Measurements from ENCODE around the gene ZSCAN4. TPM values are rescaled to one million over a fixed set of nuclear protein-coding genes. Genes with fewer than 3 reads are reported as not detected.

Gene ZSCAN4
- total and polyA plus RNA-seq, 8 donors: 0.05 to 1.5 (median 0.76) TPM; not detected in 5

- Histone ChIP-seq H3K4me3 (no peak overlapping the region), H3K9me3 (peaks cover 54 to 100% (median 91%) of the 10 kb centered on the region in 4 donors), H3K36me3 (peaks cover 22 to 86% (median 54%) of the 10 kb centered on the region in 4 donors), H3K27me3 (no peaks in the 10 kb centered on the region), H3K4me1 (no peaks in the 10 kb centered on the region), H3K27ac (no peak overlapping the region)
- 78 to 93% (median 88%) methylated on average over 2 to 4 of the region's 4 CpGs for WGBS, 5 donors
- DNase-seq: no peak
- intact Hi-C loops (cut with DNase I; ENCODE audit: low total_unique reads): no loop called here
- no peak for TF ChIP-seq POLR2A (IDR thresholded peaks at IDR 0.05)
- no peak for TF ChIP-seq EP300 (IDR thresholded peaks at IDR 0.05)
- TF ChIP-seq, protein P1, sequence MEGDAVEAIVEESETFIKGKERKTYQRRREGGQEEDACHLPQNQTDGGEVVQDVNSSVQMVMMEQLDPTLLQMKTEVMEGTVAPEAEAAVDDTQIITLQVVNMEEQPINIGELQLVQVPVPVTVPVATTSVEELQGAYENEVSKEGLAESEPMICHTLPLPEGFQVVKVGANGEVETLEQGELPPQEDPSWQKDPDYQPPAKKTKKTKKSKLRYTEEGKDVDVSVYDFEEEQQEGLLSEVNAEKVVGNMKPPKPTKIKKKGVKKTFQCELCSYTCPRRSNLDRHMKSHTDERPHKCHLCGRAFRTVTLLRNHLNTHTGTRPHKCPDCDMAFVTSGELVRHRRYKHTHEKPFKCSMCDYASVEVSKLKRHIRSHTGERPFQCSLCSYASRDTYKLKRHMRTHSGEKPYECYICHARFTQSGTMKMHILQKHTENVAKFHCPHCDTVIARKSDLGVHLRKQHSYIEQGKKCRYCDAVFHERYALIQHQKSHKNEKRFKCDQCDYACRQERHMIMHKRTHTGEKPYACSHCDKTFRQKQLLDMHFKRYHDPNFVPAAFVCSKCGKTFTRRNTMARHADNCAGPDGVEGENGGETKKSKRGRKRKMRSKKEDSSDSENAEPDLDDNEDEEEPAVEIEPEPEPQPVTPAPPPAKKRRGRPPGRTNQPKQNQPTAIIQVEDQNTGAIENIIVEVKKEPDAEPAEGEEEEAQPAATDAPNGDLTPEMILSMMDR (IDR thresholded peaks at IDR 0.05): no peak
- TF ChIP-seq POLR2AphosphoS5 (IDR thresholded peaks at IDR 0.05): no peak
Observed at GRCh38 chr19:57719901-57720519, 51.3 kb downstream of the ZSCAN4 start.

GRCh38 chr19:57720878-57721277, 52.1 kb downstream of the ZSCAN4 start:
- WGBS, 5 donors: 97 to 98% (median 97%) methylated on average over 10 of the region's 10 CpGs

More at GRCh38 chr19:57720878-57721277, 52.1 kb downstream of the ZSCAN4 start:
- DNase-seq: no peak
- Histone ChIP-seq H3K36me3 (peaks cover 22 to 80% (median 52%) of the 10 kb centered on the region in 4 donors), H3K27ac (no peak overlapping the region), H3K4me1 (no peaks in the 10 kb centered on the region), H3K9me3 (peaks cover 54 to 100% (median 92%) of the 10 kb centered on the region in 4 donors), H3K27me3 (no peaks in the 10 kb centered on the region), H3K4me3 (no peak overlapping the region)
- intact Hi-C loops (cut with DNase I; ENCODE audit: low total_unique reads): no loop called here
- TF ChIP-seq EP300 (IDR thresholded peaks at IDR 0.05) (no peak), POLR2A (IDR thresholded peaks at IDR 0.05) (no peak), POLR2AphosphoS5 (IDR thresholded peaks at IDR 0.05) (no peak)
- TF ChIP-seq, protein P1 (IDR thresholded peaks at IDR 0.05): no peak

Other genes starting within 250 kb of the ZSCAN4 start
- gene ZNF749, start 233.6 kb upstream of the ZSCAN4 start, total RNA-seq: 10 to 100 TPM in 3 of 5 donors, 1 to 10 TPM in 2; 5.3 to 28.1 (median 11.7) TPM
- gene ZNF749, start 233.6 kb upstream of the ZSCAN4 start, polyA plus RNA-seq: 1 to 10 TPM; 4.6 to 7.9 (median 6.7) TPM
- 1 to 10 TPM in 2 of 5 donors, not detected in 3; 1.5 to 9.0 TPM for gene VN1R1, start 211.8 kb upstream of the ZSCAN4 start, total RNA-seq
- under 1 TPM in 1 of 3 donors, not detected in 2; 0.33 TPM for gene VN1R1, start 211.8 kb upstream of the ZSCAN4 start, polyA plus RNA-seq
- gene ZNF772, start 191.4 kb upstream of the ZSCAN4 start, total RNA-seq: 10 to 100 TPM in 1 of 5 donors, 1 to 10 TPM in 4; 1.4 to 25.9 (median 3.2) TPM
- gene ZNF772, start 191.4 kb upstream of the ZSCAN4 start, polyA plus RNA-seq: 1 to 10 TPM in 1 of 3 donors, under 1 TPM in 2; 0.37 to 1.1 (median 0.92) TPM
- 10 to 100 TPM in 3 of 5 donors, 1 to 10 TPM in 1, not detected in 1; 1.3 to 23.9 (median 13.0) TPM for gene ZNF419, start 181.2 kb upstream of the ZSCAN4 start, total RNA-seq
- gene ZNF419, start 181.2 kb upstream of the ZSCAN4 start, polyA plus RNA-seq: 1 to 10 TPM; 1.4 to 4.6 (median 2.0) TPM
- gene ZNF773, start 169.0 kb upstream of the ZSCAN4 start, total RNA-seq: 1 to 10 TPM in 4 of 5 donors, under 1 TPM in 1; 0.45 to 9.9 (median 1.4) TPM
- gene ZNF773, start 169.0 kb upstream of the ZSCAN4 start, polyA plus RNA-seq: 1 to 10 TPM; 1.3 to 4.6 (median 2.4) TPM
- gene ZNF549, start 141.6 kb upstream of the ZSCAN4 start, total RNA-seq: 10 to 100 TPM in 1 of 5 donors, 1 to 10 TPM in 4; 2.3 to 15.2 (median 6.7) TPM
- 1 to 10 TPM; 1.2 to 2.3 (median 2.0) TPM for gene ZNF549, start 141.6 kb upstream of the ZSCAN4 start, polyA plus RNA-seq
- 10 to 100 TPM in 3 of 5 donors, 1 to 10 TPM in 2; 2.8 to 35.0 (median 12.5) TPM for gene ZNF550, start 109.1 kb upstream of the ZSCAN4 start, total RNA-seq
- 1 to 10 TPM; 1.1 to 3.0 (median 1.7) TPM for gene ZNF550, start 109.1 kb upstream of the ZSCAN4 start, polyA plus RNA-seq
- gene ZNF416, start 90.0 kb upstream of the ZSCAN4 start, total RNA-seq: 10 to 100 TPM in 1 of 5 donors, 1 to 10 TPM in 2, under 1 TPM in 1, not detected in 1; 0.87 to 25.0 (median 3.8) TPM
- gene ZNF416, start 90.0 kb upstream of the ZSCAN4 start, polyA plus RNA-seq: 1 to 10 TPM in 2 of 3 donors, under 1 TPM in 1; 1.00 to 2.7 (median 2.3) TPM
- 10 to 100 TPM in 1 of 5 donors, under 1 TPM in 2, not detected in 2; 0.29 to 14.7 (median 0.89) TPM for gene ZIK1, start 84.8 kb upstream of the ZSCAN4 start, total RNA-seq
- gene ZIK1, start 84.8 kb upstream of the ZSCAN4 start, polyA plus RNA-seq: 1 to 10 TPM in 1 of 3 donors, under 1 TPM in 2; 0.62 to 1.3 (median 0.92) TPM
- gene ZNF530, start 69.0 kb upstream of the ZSCAN4 start, total RNA-seq: 1 to 10 TPM in 3 of 5 donors, not detected in 2; 1.0 to 6.4 (median 2.3) TPM
- gene ZNF530, start 69.0 kb upstream of the ZSCAN4 start, polyA plus RNA-seq: 1 to 10 TPM in 2 of 3 donors, under 1 TPM in 1; 0.81 to 3.8 (median 2.2) TPM
- 10 to 100 TPM in 4 of 5 donors, 1 to 10 TPM in 1; 6.2 to 21.7 (median 11.6) TPM for gene ZNF134, start 54.7 kb upstream of the ZSCAN4 start, total RNA-seq
- gene ZNF134, start 54.7 kb upstream of the ZSCAN4 start, polyA plus RNA-seq: 1 to 10 TPM; 3.8 to 5.0 (median 4.2) TPM
- 10 to 100 TPM in 3 of 5 donors, 1 to 10 TPM in 2; 5.4 to 37.1 (median 14.6) TPM for gene ZNF211, start 35.8 kb upstream of the ZSCAN4 start, total RNA-seq
- 1 to 10 TPM; 4.4 to 9.8 (median 5.7) TPM for gene ZNF211, start 35.8 kb upstream of the ZSCAN4 start, polyA plus RNA-seq
- gene ZNF551, start 13.0 kb downstream of the ZSCAN4 start, total RNA-seq: 10 to 100 TPM in 2 of 5 donors, 1 to 10 TPM in 1, under 1 TPM in 1, not detected in 1; 0.87 to 18.7 (median 10.1) TPM
- 1 to 10 TPM in 2 of 3 donors, under 1 TPM in 1; 1.00 to 1.8 (median 1.6) TPM for gene ZNF551, start 13.0 kb downstream of the ZSCAN4 start, polyA plus RNA-seq
- gene ZNF154, start 40.3 kb downstream of the ZSCAN4 start, total RNA-seq: 10 to 100 TPM in 1 of 5 donors, under 1 TPM in 2, not detected in 2; 0.45 to 21.8 (median 0.58) TPM
- 1 to 10 TPM in 1 of 3 donors, under 1 TPM in 2; 0.25 to 2.3 (median 0.61) TPM for gene ZNF154, start 40.3 kb downstream of the ZSCAN4 start, polyA plus RNA-seq
- 10 to 100 TPM in 3 of 5 donors, 1 to 10 TPM in 1, under 1 TPM in 1; 0.58 to 33.3 (median 13.0) TPM for gene ZNF671, start 58.7 kb downstream of the ZSCAN4 start, total RNA-seq
- 1 to 10 TPM in 2 of 3 donors, under 1 TPM in 1; 0.75 to 3.4 (median 1.2) TPM for gene ZNF671, start 58.7 kb downstream of the ZSCAN4 start, polyA plus RNA-seq
- gene ZNF776, start 77.9 kb downstream of the ZSCAN4 start, total RNA-seq: 10 to 100 TPM; 11.1 to 72.0 (median 27.7) TPM
- gene ZNF776, start 77.9 kb downstream of the ZSCAN4 start, polyA plus RNA-seq: 1 to 10 TPM; 1.9 to 4.4 (median 2.9) TPM
- gene ZNF586, start 100.7 kb downstream of the ZSCAN4 start, total RNA-seq: 10 to 100 TPM in 2 of 5 donors, 1 to 10 TPM in 2, not detected in 1; 7.5 to 46.4 (median 13.0) TPM
- gene ZNF586, start 100.7 kb downstream of the ZSCAN4 start, polyA plus RNA-seq: 1 to 10 TPM; 5.5 to 7.2 (median 5.7) TPM
- 10 to 100 TPM; 17.7 to 84.4 (median 69.4) TPM for gene ZNF552, start 146.0 kb downstream of the ZSCAN4 start, total RNA-seq
- gene ZNF552, start 146.0 kb downstream of the ZSCAN4 start, polyA plus RNA-seq: 10 to 100 TPM in 2 of 3 donors, 1 to 10 TPM in 1; 9.6 to 15.5 (median 11.8) TPM
- gene ZNF587B, start 161.4 kb downstream of the ZSCAN4 start, total RNA-seq: 10 to 100 TPM in 4 of 5 donors, not detected in 1; 10.4 to 60.6 (median 18.4) TPM
- gene ZNF587B, start 161.4 kb downstream of the ZSCAN4 start, polyA plus RNA-seq: 1 to 10 TPM; 3.0 to 5.2 (median 3.4) TPM
- gene ZNF587, start 180.9 kb downstream of the ZSCAN4 start, total RNA-seq: 10 to 100 TPM; 18.0 to 52.7 (median 26.4) TPM
- gene ZNF587, start 180.9 kb downstream of the ZSCAN4 start, polyA plus RNA-seq: 10 to 100 TPM in 1 of 3 donors, 1 to 10 TPM in 2; 2.7 to 14.5 (median 4.4) TPM
- gene ZNF814, start 220.1 kb downstream of the ZSCAN4 start, total RNA-seq: 10 to 100 TPM in 3 of 5 donors, 1 to 10 TPM in 1, under 1 TPM in 1; 0.45 to 31.0 (median 10.3) TPM
- gene ZNF814, start 220.1 kb downstream of the ZSCAN4 start, polyA plus RNA-seq: 1 to 10 TPM; 1.5 to 6.2 (median 3.8) TPM
- 10 to 100 TPM; 18.3 to 38.8 (median 28.1) TPM for gene ZNF417, start 247.7 kb downstream of the ZSCAN4 start, total RNA-seq
- gene ZNF417, start 247.7 kb downstream of the ZSCAN4 start, polyA plus RNA-seq: 1 to 10 TPM; 1.2 to 3.4 (median 1.5) TPM

Data from stomach (tissue), 9 donors.